Fibroblast of lung (primary cell): ENCODE measurements around the gene AKR1C3. TPM values are rescaled to one million over a fixed set of nuclear protein-coding genes. Genes with fewer than 3 reads are reported as not detected.

Experiments used
- DNase-seq, 2 donors: peaks; one replicate each; pipeline versions ENCODE4 v3.0.0 to v3.0.0-alpha.2; 2010; ENCODE audit warnings: low read depth in 2 of 2
- H2AFZ ChIP-seq: 2 replicates; pipeline ENCODE4 v1.5.1; 2012; ENCODE audit warnings: low read length, control low read depth, inconsistent platforms
- H3K27ac ChIP-seq: 2 replicates; pipeline ENCODE4 v1.5.1; 2011; ENCODE audit warnings: low read length, control low read depth; ENCODE audit not compliant: insufficient read depth
- H3K27me3 ChIP-seq: 2 replicates; pipeline ENCODE4 v1.5.1; 2011; ENCODE audit warnings: mild to moderate bottlenecking, low read length; ENCODE audit not compliant: control insufficient read depth, insufficient read depth
- H3K36me3 ChIP-seq: 2 replicates; pipeline ENCODE4 v1.5.1; 2011; ENCODE audit warnings: low read length; ENCODE audit not compliant: control insufficient read depth, insufficient read depth
- H3K4me1 ChIP-seq: 2 replicates; pipeline ENCODE4 v1.5.1; 2011; ENCODE audit warnings: low read length; ENCODE audit not compliant: control insufficient read depth, insufficient read depth; ENCODE audit errors: extremely low read depth
- H3K4me2 ChIP-seq: 2 replicates; pipeline ENCODE4 v1.5.1; 2011; ENCODE audit warnings: low read length, control low read depth; ENCODE audit not compliant: insufficient read depth; ENCODE audit errors: extremely low read depth
- H3K4me3 ChIP-seq, 4 experiments: fragments of 200-600 bp in 1 of 4; sonication (generic) in 1 of 4; replicated peaks in 1 of 4; 2 replicates each; pipeline ENCODE4 v1.5.1; 2011 to 2016; ENCODE audit warnings: low read length in 4 of 4, low read depth in 3 of 4, mild to moderate bottlenecking in 3 of 4, control low read depth in 2 of 4, inconsistent platforms in 1 of 4, mixed read lengths in 1 of 4; ENCODE audit not compliant: insufficient read depth in 1 of 4; ENCODE audit errors: control extremely low read depth in 1 of 4
- H3K79me2 ChIP-seq: 2 replicates; pipeline ENCODE4 v1.5.1; 2012; ENCODE audit warnings: mild to moderate bottlenecking, low read length, inconsistent platforms; ENCODE audit not compliant: control insufficient read depth, insufficient read depth
- H3K9ac ChIP-seq: 2 replicates; pipeline ENCODE4 v1.5.1; 2011; ENCODE audit warnings: mild to moderate bottlenecking, low read length, control low read depth; ENCODE audit not compliant: insufficient read depth
- H3K9me3 ChIP-seq: 2 replicates; pipeline ENCODE4 v1.5.1; 2012; ENCODE audit warnings: low read depth, low read length; ENCODE audit not compliant: control insufficient read depth, insufficient read depth
- H4K20me1 ChIP-seq: 2 replicates; pipeline ENCODE4 v1.5.1; 2011; ENCODE audit warnings: low read length; ENCODE audit not compliant: control insufficient read depth, insufficient read depth; ENCODE audit errors: extremely low read depth
- CTCF ChIP-seq, 2 donors: IDR thresholded peaks in 1 of 2; conservative IDR thresholded peaks in 1 of 2; 1 replicate in 1 of 2; 2 replicates in 1 of 2; pipeline ENCODE4 v1.5.1; 2011 to 2012; ENCODE audit warnings: low read length in 2 of 2, control low read depth in 1 of 2, inconsistent platforms in 1 of 2, low read depth in 1 of 2, mild to moderate bottlenecking in 1 of 2
- EZH2 ChIP-seq: IDR thresholded peaks from 2 replicates; pipeline ENCODE4 v1.5.1; 2012; ENCODE audit warnings: low read length, control low read depth, mild to moderate bottlenecking; ENCODE audit errors: missing control alignments
- polyA plus RNA-seq, 2 donors: library from polyadenylated mRNA; depleted of rRNA in 1 of 2; stranded (reverse) in 1 of 2; unstranded in 1 of 2; fragments of >200 nt; gene quantifications; 2 replicates each; pipeline ENCODE4 v1.2.1, GENCODE V29; 2011 to 2012; ENCODE audit warnings: missing spikeins in 1 of 2
- total RNA-seq: library from RNA; depleted of rRNA; stranded (reverse); fragments of >200 nt; gene quantifications from 2 replicates; pipeline ENCODE4 v1.2.1, GENCODE V29; 2014

The AKR1C3 gene
- total and polyA plus RNA-seq, 2 donors (not counting 1 experiment from before 2014, with no cell fraction given) = 36.3 to 44.3 TPM

- H3K9me3 ChIP-seq = no peaks in the 10 kb centered on the region
- no peak overlapping the region for H2AFZ ChIP-seq
- no peak overlapping the region for H3K4me2 ChIP-seq
- no peak overlapping the region for H3K4me3 ChIP-seq
- no peaks in the 10 kb centered on the region for H3K4me1 ChIP-seq
- DNase-seq = no peak
- no peaks in the 10 kb centered on the region for H3K36me3 ChIP-seq
- no peaks in the 10 kb centered on the region for H3K79me2 ChIP-seq
- no peaks in the 10 kb centered on the region for H4K20me1 ChIP-seq
- no peak overlapping the region for H3K9ac ChIP-seq
- H3K27ac ChIP-seq = no peak overlapping the region
- H3K27me3 ChIP-seq = no peaks in the 10 kb centered on the region
- TF ChIP-seq CTCF (conservative IDR thresholded peaks at IDR 0.05 in 1 of 2, IDR thresholded peaks at IDR 0.05 in 1 of 2; ENCODE audit: low read depth in 1 of 2, low read length in 2 of 2) (no peak), EZH2 (no peak)
Measured at GRCh38 chr10:5105626-5106025, 11.4 kb downstream of the AKR1C3 start.

- H3K27ac ChIP-seq = no peak overlapping the region
- H3K4me3 ChIP-seq = no peak overlapping the region
- no peak for TF ChIP-seq EZH2
- TF ChIP-seq CTCF (conservative IDR thresholded peaks at IDR 0.05 in 1 of 2, IDR thresholded peaks at IDR 0.05 in 1 of 2; ENCODE audit: low read depth in 1 of 2, low read length in 2 of 2) = no peak
- no peaks in the 10 kb centered on the region for H3K4me1 ChIP-seq
- H3K36me3 ChIP-seq = no peaks in the 10 kb centered on the region
- H2AFZ ChIP-seq = no peak overlapping the region
- no peak for DNase-seq
- no peaks in the 10 kb centered on the region for H3K9me3 ChIP-seq
- H3K79me2 ChIP-seq = no peaks in the 10 kb centered on the region
- H3K27me3 ChIP-seq = no peaks in the 10 kb centered on the region
- no peak overlapping the region for H3K4me2 ChIP-seq
- H3K9ac ChIP-seq = no peak overlapping the region
- no peaks in the 10 kb centered on the region for H4K20me1 ChIP-seq
Measured at GRCh38 chr10:5106553-5106952, 12.3 kb downstream of the AKR1C3 start.

- Histone ChIP-seq H3K9me3 (no peaks in the 10 kb centered on the region), H3K4me3 (no peak overlapping the region), H3K4me1 (no peaks in the 10 kb centered on the region), H2AFZ (no peak overlapping the region), H3K4me2 (no peak overlapping the region), H4K20me1 (no peaks in the 10 kb centered on the region), H3K27ac (no peak overlapping the region), H3K36me3 (no peaks in the 10 kb centered on the region), H3K27me3 (no peaks in the 10 kb centered on the region), H3K79me2 (no peaks in the 10 kb centered on the region), H3K9ac (no peak overlapping the region)
- no peak for TF ChIP-seq CTCF (conservative IDR thresholded peaks at IDR 0.05 in 1 of 2, IDR thresholded peaks at IDR 0.05 in 1 of 2; ENCODE audit: low read depth in 1 of 2, low read length in 2 of 2)
- TF ChIP-seq EZH2 = no peak
- DNase-seq = no peak
Measured at GRCh38 chr10:5107860-5108526, 13.8 kb downstream of the AKR1C3 start.
